Heart left ventricle (tissue), 13 donors: ENCODE results near the gene AGMO.

Experiments used
- CTCF ChIP-seq, 12 donors: fragments of 200-600 bp; sonication (generic) in 4 of 12; IDR thresholded peaks; one replicate each; pipeline versions ENCODE4 v1.5.0 to v1.8.0; 2018 to 2022; ENCODE audit warnings: antibody characterized with exemption in 12 of 12, mild to moderate bottlenecking in 5 of 12
- POLR2A ChIP-seq, 2 donors: fragments of 450-650 bp; IDR thresholded peaks; one replicate each; pipeline ENCODE4 v1.6.1; 2017; ENCODE audit warnings: antibody characterized with exemption in 2 of 2, mild to moderate bottlenecking in 2 of 2, moderate library complexity in 2 of 2
- donor health status: ischemic (EF 13 %, LVEDD 7.1; RV severe dilation, severe dysfunction).
- donor health status: DM: no; HTN: yes; CAD: no.
- donor health status: DM: no; HTN: no; CAD: no.
- donor health status: ischemic (EF 25% LVEDD 6.9; RV normal size, moderate dysfunction).
- donor health status: ischemic (EF 25% LVEDD 5.7; RV mildly dilated, moderate dysfunction).
- donor health status: ischemic (EF 35%, LVEDD 5.7; RV mildly dilated, moderate dysfunction).
- donor health status: nonischemic (EF 11% LVEDD 7.7; RV severe dilation, severe dysfunction).
- donor health status: DM: yes; HTN: yes; CAD: no.
- donor health status: PGD.
- donor health status: ischemic (EF 29% LVEDD 5.4; RV normal size, mild dysfunction).
- donor health status: nonischemic (EF 23%, LVEDD 6.1; RV moderate dilation, normal function).

GRCh38 chr7:15543256-15543655, 18.6 kb downstream of the AGMO start:
- no peak for TF ChIP-seq CTCF (IDR thresholded peaks at IDR 0.05)
- no peak for TF ChIP-seq POLR2A (IDR thresholded peaks at IDR 0.05)
